OCI-LY1 (cell line): ENCODE data around the gene HECA.

ENCODE experiments used
- H2AFZ ChIP-seq: fragments of 200-600 bp; sonication (generic), shearing (Covaris generic); 2 replicates; pipeline ENCODE4 v1.6.0; 2014; ENCODE audit warnings: antibody characterized with exemption, mild to moderate bottlenecking, low read length
- H3F3A ChIP-seq: fragments of 200-600 bp; sonication (generic), shearing (Covaris generic); 2 replicates; pipeline ENCODE4 v1.6.0; 2014; ENCODE audit warnings: mild to moderate bottlenecking, antibody characterized with exemption, low read length, moderate library complexity; ENCODE audit not compliant: insufficient read depth
- H3K27ac ChIP-seq: fragments of 200-600 bp; sonication (generic); 2 replicates; pipeline ENCODE4 v1.5.1; 2014; ENCODE audit warnings: low read length, mixed run types, mild to moderate bottlenecking, low read depth; ENCODE audit not compliant: poor library complexity, severe bottlenecking
- H3K27me3 ChIP-seq: fragments of 200-600 bp; sonication (generic); 2 replicates; pipeline ENCODE4 v1.6.0; 2014; ENCODE audit warnings: antibody characterized with exemption, mild to moderate bottlenecking, low read length, moderate library complexity; ENCODE audit not compliant: insufficient read depth
- H3K36me3 ChIP-seq: fragments of 200-600 bp; sonication (generic); 2 replicates; pipeline ENCODE4 v1.6.1; 2014; ENCODE audit warnings: mild to moderate bottlenecking, antibody characterized with exemption, low read length, moderate library complexity, mixed read lengths; ENCODE audit not compliant: insufficient read depth
- H3K4me1 ChIP-seq: fragments of 200-600 bp; sonication (generic); 2 replicates; pipeline ENCODE4 v1.5.1; 2014; ENCODE audit warnings: mild to moderate bottlenecking, low read length, moderate library complexity; ENCODE audit not compliant: insufficient read depth, severe bottlenecking
- H3K4me2 ChIP-seq: fragments of 200-600 bp; sonication (generic), shearing (Covaris generic); 2 replicates; pipeline ENCODE4 v1.6.1; 2014; ENCODE audit warnings: low read length
- H3K4me3 ChIP-seq: fragments of 200-600 bp; sonication (generic); 2 replicates; pipeline ENCODE4 v1.5.1; 2014; ENCODE audit warnings: low read length, low read depth, mild to moderate bottlenecking, mixed read lengths; ENCODE audit not compliant: poor library complexity, severe bottlenecking
- H3K79me2 ChIP-seq: fragments of 200-600 bp; shearing (Covaris generic); 2 replicates; pipeline ENCODE4 v1.6.1; 2016; ENCODE audit warnings: mixed run types, low read length, mixed read lengths; ENCODE audit not compliant: insufficient read depth
- H3K9ac ChIP-seq: fragments of 200-600 bp; sonication (generic), shearing (Covaris generic); 2 replicates; pipeline ENCODE4 v1.6.1; 2014; ENCODE audit warnings: mild to moderate bottlenecking, low read length, mixed read lengths
- H3K9me2 ChIP-seq: fragments of 200-600 bp; sonication (generic), shearing (Covaris generic); 2 replicates; pipeline ENCODE4 v1.6.1; 2014; ENCODE audit warnings: low read depth, mild to moderate bottlenecking, low read length, mixed read lengths
- H3K9me3 ChIP-seq: fragments of 200-600 bp; shearing (Covaris generic); 2 replicates; pipeline ENCODE4 v1.6.1; 2014; ENCODE audit warnings: low read length, mixed read lengths
- H4K20me1 ChIP-seq: fragments of 200-600 bp; sonication (generic), shearing (Covaris generic); 2 replicates; pipeline ENCODE4 v1.6.0; 2016; ENCODE audit warnings: mild to moderate bottlenecking, low read length; ENCODE audit not compliant: insufficient read depth
- CTCF ChIP-seq: fragments of 200-600 bp; sonication (generic), shearing (Covaris generic); IDR thresholded peaks from 2 replicates; pipeline ENCODE4 v1.5.1; 2017; ENCODE audit warnings: mild to moderate bottlenecking, antibody characterized with exemption, low read length, moderate library complexity, mixed read lengths
- EZH2 ChIP-seq: fragments of 200-600 bp; sonication (generic), shearing (Covaris generic); IDR thresholded peaks from 2 replicates; pipeline ENCODE4 v1.8.0; 2017; ENCODE audit warnings: borderline replicate concordance, mixed run types, mild to moderate bottlenecking, antibody characterized with exemption, low read length, moderate library complexity, mixed read lengths

HECA gene

GRCh38 chr6:139145661-139146060, 10.8 kb downstream of the HECA start:
- Histone ChIP-seq H3K27ac (no peak overlapping the region), H3F3A (no peaks in the 10 kb centered on the region), H3K4me2 (peak overlapping the region; percentile 29; the same call in 1 of the 2 replicates), H3K9me2 (no peaks in the 10 kb centered on the region), H3K9ac (no peak overlapping the region), H3K9me3 (no peaks in the 10 kb centered on the region), H4K20me1 (no peaks in the 10 kb centered on the region), H3K4me3 (no peak overlapping the region), H3K36me3 (peaks cover 14% of the 10 kb centered on the region), H2AFZ (no peak overlapping the region), H3K4me1 (peaks cover 57% of the 10 kb centered on the region), H3K79me2 (peaks cover 86% of the 10 kb centered on the region), H3K27me3 (no peaks in the 10 kb centered on the region)
- TF ChIP-seq CTCF: no peak
- TF ChIP-seq EZH2: no peak

GRCh38 chr6:139146317-139146726, 11.4 kb downstream of the HECA start:
- Histone ChIP-seq H3K27ac (no peak overlapping the region), H3K9ac (no peak overlapping the region), H3K9me2 (no peaks in the 10 kb centered on the region), H2AFZ (no peak overlapping the region), H3K27me3 (no peaks in the 10 kb centered on the region), H3K4me2 (peak overlapping the region; percentile 29; the same call in 1 of the 2 replicates), H3K36me3 (peaks cover 14% of the 10 kb centered on the region), H3F3A (no peaks in the 10 kb centered on the region), H4K20me1 (no peaks in the 10 kb centered on the region), H3K9me3 (no peaks in the 10 kb centered on the region), H3K4me1 (peaks cover 63% of the 10 kb centered on the region), H3K4me3 (no peak overlapping the region), H3K79me2 (peaks cover 87% of the 10 kb centered on the region)
- TF ChIP-seq CTCF: no peak
- no peak for TF ChIP-seq EZH2

GRCh38 chr6:139147628-139148027, 12.7 kb downstream of the HECA start:
- no peak overlapping the region for H3K4me3 ChIP-seq
- H3F3A ChIP-seq: peaks cover 5% of the 10 kb centered on the region
- H3K27ac ChIP-seq: no peak overlapping the region
- H4K20me1 ChIP-seq: no peaks in the 10 kb centered on the region
- TF ChIP-seq CTCF (no peak), EZH2 (no peak)
- peaks cover 73% of the 10 kb centered on the region for H3K4me1 ChIP-seq
- peaks cover 8% of the 10 kb centered on the region for H3K36me3 ChIP-seq
- no peaks in the 10 kb centered on the region for H3K9me2 ChIP-seq
- H2AFZ ChIP-seq: no peak overlapping the region
- no peak overlapping the region for H3K9ac ChIP-seq
- no peak overlapping the region for H3K4me2 ChIP-seq
- H3K79me2 ChIP-seq: peaks cover 93% of the 10 kb centered on the region
- no peaks in the 10 kb centered on the region for H3K27me3 ChIP-seq
- H3K9me3 ChIP-seq: no peaks in the 10 kb centered on the region
